SU-DHL-6 (cell line): ENCODE data around the gene ADGRB3.

Source experiments
- H2AFZ ChIP-seq: fragments of 200-600 bp; sonication (generic); 2 replicates; pipeline ENCODE4 v1.6.1; 2014; ENCODE audit warnings: low read depth, mild to moderate bottlenecking, moderate library complexity, mixed read lengths, antibody characterized with exemption, low read length; ENCODE audit not compliant: severe bottlenecking
- H3F3A ChIP-seq: fragments of 200-600 bp; shearing (Covaris generic); 2 replicates; pipeline ENCODE4 v1.6.0; 2016; ENCODE audit warnings: antibody characterized with exemption, mild to moderate bottlenecking; ENCODE audit not compliant: insufficient read depth
- H3K27ac ChIP-seq: fragments of 200-600 bp; sonication (generic); 2 replicates; pipeline ENCODE4 v1.5.1; 2016; ENCODE audit warnings: low read depth, mild to moderate bottlenecking, low read length, moderate library complexity, mixed read lengths
- H3K27me3 ChIP-seq: fragments of 200-600 bp; sonication (generic), shearing (Covaris generic); 2 replicates; pipeline ENCODE4 v1.6.0; 2014; ENCODE audit warnings: mild to moderate bottlenecking, low read length
- H3K36me3 ChIP-seq: fragments of 200-600 bp; sonication (generic); 2 replicates; pipeline ENCODE4 v1.6.1; 2014; ENCODE audit warnings: mild to moderate bottlenecking, low read length, mixed read lengths
- H3K4me2 ChIP-seq: fragments of 300-600, 200-600 bp; shearing (Covaris generic), sonication (generic); 2 replicates; pipeline ENCODE4 v1.6.0; 2014; ENCODE audit warnings: low read length, low read depth, mild to moderate bottlenecking; ENCODE audit not compliant: poor library complexity, severe bottlenecking
- H3K4me3 ChIP-seq: fragments of 200-600 bp; sonication (generic); 2 replicates; pipeline ENCODE4 v1.5.1; 2014; ENCODE audit warnings: antibody characterized with exemption, low read length, mild to moderate bottlenecking, mixed read lengths; ENCODE audit not compliant: insufficient read depth, poor library complexity, severe bottlenecking
- H3K79me2 ChIP-seq: fragments of 200-600 bp; sonication (generic); 2 replicates; pipeline ENCODE4 v1.6.1; 2014; ENCODE audit warnings: mild to moderate bottlenecking, low read length, moderate library complexity; ENCODE audit not compliant: insufficient read depth
- H3K9ac ChIP-seq: fragments of 200-600 bp; sonication (generic); 2 replicates; pipeline ENCODE4 v1.7.0; 2014; ENCODE audit warnings: mild to moderate bottlenecking, low read length
- H3K9me2 ChIP-seq: fragments of 200-600 bp; sonication (generic); replicated peaks from 2 replicates; pipeline ENCODE4 v1.6.1; 2014; ENCODE audit warnings: low read length; ENCODE audit not compliant: insufficient read depth
- H3K9me3 ChIP-seq: fragments of 200-600 bp; sonication (generic); 2 replicates; pipeline ENCODE4 v1.6.1; 2014; ENCODE audit warnings: low read length, mixed read lengths; ENCODE audit not compliant: insufficient read depth
- H4K20me1 ChIP-seq: fragments of 200-600 bp; sonication (generic); 2 replicates; pipeline ENCODE4 v1.6.1; 2014; ENCODE audit warnings: low read depth, mild to moderate bottlenecking, antibody characterized with exemption, low read length, moderate library complexity, mixed read lengths
- CTCF ChIP-seq: fragments of 200-600 bp; sonication (generic); IDR thresholded peaks from one replicate; pipeline ENCODE4 v1.5.1; 2017; ENCODE audit warnings: antibody characterized with exemption, mild to moderate bottlenecking, low read length, moderate library complexity; ENCODE audit not compliant: insufficient read depth, poor library complexity, severe bottlenecking
- EZH2phosphoT487 ChIP-seq: fragments of 200-600 bp; sonication (generic), shearing (Covaris generic); conservative IDR thresholded peaks from 2 replicates; pipeline ENCODE4 v1.6.1; 2018; ENCODE audit warnings: mild to moderate bottlenecking, antibody characterized with exemption, low read length, moderate library complexity, mixed read lengths

Gene ADGRB3

GRCh38 chr6:68677058-68677457 lies 42.0 kb downstream of the ADGRB3 start:
- Histone ChIP-seq H3K9me3 (no peaks in the 10 kb centered on the region), H3K27me3 (no peaks in the 10 kb centered on the region), H2AFZ (no peak overlapping the region), H4K20me1 (no peaks in the 10 kb centered on the region), H3K9me2 (no peaks in the 10 kb centered on the region), H3K79me2 (no peaks in the 10 kb centered on the region), H3K27ac (no peak overlapping the region), H3K4me2 (no peak overlapping the region), H3K4me3 (no peak overlapping the region), H3K9ac (no peak overlapping the region), H3K36me3 (no peaks in the 10 kb centered on the region), H3F3A (no peaks in the 10 kb centered on the region)
- TF ChIP-seq EZH2phosphoT487 (no peak), CTCF (no peak)

DNA sequence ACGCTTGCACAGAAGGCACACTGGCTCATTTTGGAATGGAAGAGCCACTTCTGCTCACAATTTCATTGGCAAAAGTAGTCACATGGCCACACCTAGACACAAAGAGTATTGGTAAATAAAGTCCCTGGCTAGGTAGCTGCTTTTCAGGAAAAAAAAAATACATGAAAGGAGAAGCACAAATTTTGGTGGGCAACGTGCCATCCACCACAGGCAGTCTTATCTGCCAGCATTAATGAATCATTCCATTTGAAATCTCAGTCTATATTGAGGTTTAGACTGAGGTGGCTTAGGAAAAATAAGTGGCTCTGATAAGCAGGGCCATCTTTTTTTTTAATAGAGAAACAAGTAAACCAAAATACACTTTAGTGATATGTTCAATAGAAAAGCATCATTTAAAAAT lies 44.3 kb downstream of the ADGRB3 start:
- Histone ChIP-seq H3K9me3 (no peaks in the 10 kb centered on the region), H3K9me2 (no peaks in the 10 kb centered on the region), H3K27ac (no peak overlapping the region), H3K4me2 (no peak overlapping the region), H3K9ac (no peak overlapping the region), H4K20me1 (no peaks in the 10 kb centered on the region), H3K36me3 (no peaks in the 10 kb centered on the region), H2AFZ (peak overlapping the region; percentile 13), H3K4me3 (no peak overlapping the region), H3F3A (no peaks in the 10 kb centered on the region), H3K27me3 (no peaks in the 10 kb centered on the region), H3K79me2 (no peaks in the 10 kb centered on the region)
- TF ChIP-seq EZH2phosphoT487 (no peak), CTCF (no peak)

DNA sequence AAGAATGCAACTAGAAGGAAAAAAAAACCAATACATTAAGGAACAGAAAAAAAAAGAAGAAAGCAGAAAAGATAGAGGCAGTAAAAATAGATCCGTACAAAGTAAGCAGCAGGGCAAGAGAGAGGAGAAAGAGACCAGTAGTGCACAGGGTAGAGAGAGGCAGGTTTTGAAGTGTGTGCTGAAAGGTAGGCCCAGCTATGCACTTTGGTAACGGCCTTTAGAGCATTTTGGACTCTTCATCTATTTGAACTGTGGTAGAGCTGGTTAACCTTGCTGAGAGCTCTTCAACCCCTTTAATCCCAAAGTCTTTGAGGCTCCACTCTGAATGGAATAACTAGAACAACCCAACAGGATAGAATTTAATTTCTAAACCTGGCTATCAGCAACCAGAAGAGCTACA lies 45.2 kb downstream of the ADGRB3 start:
- Histone ChIP-seq H3F3A (no peaks in the 10 kb centered on the region), H3K36me3 (no peaks in the 10 kb centered on the region), H3K9me2 (no peaks in the 10 kb centered on the region), H3K9me3 (no peaks in the 10 kb centered on the region), H3K9ac (no peak overlapping the region), H3K4me2 (no peak overlapping the region), H2AFZ (no peak overlapping the region), H4K20me1 (no peaks in the 10 kb centered on the region), H3K27ac (no peak overlapping the region), H3K79me2 (no peaks in the 10 kb centered on the region), H3K27me3 (no peaks in the 10 kb centered on the region), H3K4me3 (no peak overlapping the region)
- TF ChIP-seq EZH2phosphoT487 = no peak
- TF ChIP-seq CTCF = no peak

GRCh38 chr6:68689910-68690309 lies 54.8 kb downstream of the ADGRB3 start:
- Histone ChIP-seq H3K36me3 (no peaks in the 10 kb centered on the region), H3K9ac (no peak overlapping the region)
- TF ChIP-seq EZH2phosphoT487 (no peak), CTCF (no peak)

More at GRCh38 chr6:68689910-68690309, 54.8 kb downstream of the ADGRB3 start:
- Histone ChIP-seq H3K4me3 (no peak overlapping the region), H4K20me1 (no peaks in the 10 kb centered on the region), H2AFZ (no peak overlapping the region), H3K27me3 (no peaks in the 10 kb centered on the region), H3K79me2 (no peaks in the 10 kb centered on the region), H3K27ac (no peak overlapping the region), H3K9me2 (no peaks in the 10 kb centered on the region), H3K4me2 (no peak overlapping the region), H3K9me3 (no peaks in the 10 kb centered on the region), H3F3A (no peaks in the 10 kb centered on the region)
